AG09319 (cell line): ENCODE data around the gene PLEKHA3.

Experiments
- DNase-seq: peaks from one replicate; pipeline ENCODE4 v3.0.0-alpha.2; 2010; ENCODE audit warnings: low read depth; ENCODE audit errors: extremely low read depth
- CTCF ChIP-seq: IDR thresholded peaks from 2 replicates; pipeline ENCODE4 v1.5.1; 2011; ENCODE audit warnings: low read depth, mild to moderate bottlenecking, inconsistent platforms, low read length, moderate library complexity

PLEKHA3 gene

GRCh38 chr2:178531168-178531567 lies 50.9 kb downstream of the PLEKHA3 start:
- no peak for TF ChIP-seq CTCF
- DNase-seq, result no peak

GRCh38 chr2:178536037-178536436 lies 55.8 kb downstream of the PLEKHA3 start:
- TF ChIP-seq CTCF, result no peak
- DNase-seq, result no peak

GRCh38 chr2:178542161-178542560 lies 61.9 kb downstream of the PLEKHA3 start:
- TF ChIP-seq CTCF, result no peak
- no peak for DNase-seq

- TF ChIP-seq CTCF, result no peak
- no peak for DNase-seq
Observed at GRCh38 chr2:178542569-178542968, 62.3 kb downstream of the PLEKHA3 start.

GRCh38 chr2:178550352-178550751 lies 70.1 kb downstream of the PLEKHA3 start:
- DNase-seq, result no peak
- TF ChIP-seq CTCF, result no peak

- peak; percentile 4 for DNase-seq
- no peak for TF ChIP-seq CTCF
Observed at GRCh38 chr2:178553047-178553446, 72.8 kb downstream of the PLEKHA3 start.
